H1 (cell line): ENCODE data around the gene MB. TPM values are rescaled to one million over a fixed set of nuclear protein-coding genes. Genes with fewer than 3 reads are reported as not detected.

Experiments
- MAFK ChIP-seq: IDR thresholded peaks from 2 replicates; pipeline ENCODE4 v1.6.1; 2012; ENCODE audit warnings: low read depth, mild to moderate bottlenecking, improper control_type of control experiment, low read length
- polyA plus RNA-seq, 7 experiments: library from polyadenylated mRNA; depleted of rRNA in 3 of 7; stranded (reverse) in 5 of 7; unstranded in 2 of 7; fragments of >200 nt in 5 of 7; fragments of 200-250 nt in 2 of 7; gene quantifications; 1 replicate in 5 of 7; 2 replicates in 1 of 7; 4 replicates in 1 of 7; pipeline versions ENCODE4 v1.2.1 to v1.2.3, GENCODE V29; 2011 to 2013; ENCODE audit warnings: missing spikeins in 2 of 7, mixed read lengths in 2 of 7
- total RNA-seq: library from RNA; stranded (reverse); fragmentation: NEBNext Ultra II Directional; extraction: Animal tissue kit (Norgen Biotek cat#: 25700); gene quantifications from 2 replicates; pipeline ENCODE4 v1.2.1, GENCODE V29; 2021

MB gene
- total and polyA plus RNA-seq, 2 of the 8 experiments (the other 6 are each of a cell fraction or from before 2014, with no cell fraction given), result 1.5 TPM; not detected in 1

GRCh38 chr22:35605369-35605680, 11.8 kb downstream of the MB start (continued):
- TF ChIP-seq MAFK, result no peak
